Measurements from ENCODE around the gene KISS1R.

The KISS1R gene

GRCh38 chr19:899336-900042 lies 17.6 kb upstream of the KISS1R start:
- DNase-seq (ENCODE audit: low read depth), result no peak

- DNase-seq (ENCODE audit: low read depth), result no peak
These were observed 17.2 kb upstream of the KISS1R start for GRCh38 chr19:900043-900301.

GRCh38 chr19:900302-901111 lies 16.6 kb upstream of the KISS1R start:
- no peak for DNase-seq (ENCODE audit: low read depth)

GRCh38 chr19:901216-902092 lies 15.7 kb upstream of the KISS1R start:
- DNase-seq (ENCODE audit: low read depth), result no peak

- DNase-seq (ENCODE audit: low read depth), result no peak
These were observed 15.1 kb upstream of the KISS1R start for GRCh38 chr19:902093-902370.

GRCh38 chr19:902446-903226 lies 14.5 kb upstream of the KISS1R start:
- no peak for DNase-seq (ENCODE audit: low read depth)

GRCh38 chr19:903266-903797 lies 13.8 kb upstream of the KISS1R start:
- no peak for DNase-seq (ENCODE audit: low read depth)

GRCh38 chr19:904545-904944 lies 12.6 kb upstream of the KISS1R start:
- DNase-seq (ENCODE audit: low read depth), result no peak

- DNase-seq (ENCODE audit: low read depth), result no peak
These were observed 10.7 kb upstream of the KISS1R start for GRCh38 chr19:906480-906879.

- no peak for DNase-seq (ENCODE audit: low read depth)
These were observed 9.8 kb upstream of the KISS1R start for GRCh38 chr19:907183-907853.

- no peak for DNase-seq (ENCODE audit: low read depth)
These were observed 5.7 kb upstream of the KISS1R start for GRCh38 chr19:911197-912033.

GRCh38 chr19:912181-913079 lies 4.7 kb upstream of the KISS1R start:
- no peak for DNase-seq (ENCODE audit: low read depth)

- DNase-seq (ENCODE audit: low read depth), result peak; percentile 60
These were observed 3.9 kb upstream of the KISS1R start, which contains the start of gene R3HDM4 for GRCh38 chr19:913080-913748. Gene R3HDM4 (minus strand): TSS chr19:913219. CDS start chr19:913157, 62 bp downstream.

- no peak for DNase-seq (ENCODE audit: low read depth)
These were observed 349 bp upstream of the KISS1R start for GRCh38 chr19:916645-917322.

GRCh38 chr19:918152-918437 lies 962 bp downstream of the KISS1R start:
- no peak for DNase-seq (ENCODE audit: low read depth)

GRCh38 chr19:918481-919198 lies 1.5 kb downstream of the KISS1R start:
- no peak for DNase-seq (ENCODE audit: low read depth)

GRCh38 chr19:919199-920050 lies 2.3 kb downstream of the KISS1R start:
- no peak for DNase-seq (ENCODE audit: low read depth)

Measured in fibroblast of gingiva (primary cell).